ENCODE results near the gene FAM13A. TPM values are rescaled to one million over a fixed set of nuclear protein-coding genes. Genes with fewer than 3 reads are reported as not detected.
"Not testable (repeated sequence)": the region's sequence is repeated elsewhere in the genome, so short reads cannot be mapped to it uniquely, and the experiment has no call there.

The FAM13A gene
- total RNA-seq, 2 experiments from 2014 or later: 10.5 TPM

- Mint-ChIP-seq H3K4me1 (no peaks in the 10 kb centered on the region), H3K9me3 (peaks cover 2% of the 10 kb centered on the region), H3K27ac (no peak overlapping the region), H3K36me3 (no peaks in the 10 kb centered on the region), H3K4me3 (no peak overlapping the region), H3K27me3 (no peaks in the 10 kb centered on the region)
- no peak for ATAC-seq (ENCODE audit: low read depth)
- DNase-seq: no peak
- POLR2A ChIA-PET: no interaction called here
Measured at GRCh38 chr4:89000844-89001360, 56.1 kb downstream of the FAM13A start.

GRCh38 chr4:89000382-89000781 is 56.6 kb downstream of the FAM13A start:
- DNase-seq: no peak
- no peaks in the 10 kb centered on the region for H3K27me3 Mint-ChIP-seq
- H3K36me3 Mint-ChIP-seq: no peaks in the 10 kb centered on the region
- peaks cover 2% of the 10 kb centered on the region for H3K9me3 Mint-ChIP-seq
- no peak overlapping the region for H3K27ac Mint-ChIP-seq
- H3K4me3 Mint-ChIP-seq: no peak overlapping the region
- no peak for ATAC-seq (ENCODE audit: low read depth)
- POLR2A ChIA-PET: no interaction called here
- H3K4me1 Mint-ChIP-seq: no peaks in the 10 kb centered on the region

GRCh38 chr4:88999392-88999930 is 57.5 kb downstream of the FAM13A start:
- Mint-ChIP-seq H3K4me1 (no peaks in the 10 kb centered on the region), H3K9me3 (no peaks in the 10 kb centered on the region), H3K4me3 (no peak overlapping the region), H3K36me3 (no peaks in the 10 kb centered on the region), H3K27me3 (no peaks in the 10 kb centered on the region), H3K27ac (no peak overlapping the region)
- POLR2A ChIA-PET: no interaction called here
- no peak for DNase-seq
- ATAC-seq (ENCODE audit: low read depth): no peak

- H3K27ac Mint-ChIP-seq: no peak overlapping the region
- POLR2A ChIA-PET: no interaction called here
- H3K36me3 Mint-ChIP-seq: no peaks in the 10 kb centered on the region
- H3K4me3 Mint-ChIP-seq: no peak overlapping the region
- DNase-seq: no peak
- no peaks in the 10 kb centered on the region for H3K27me3 Mint-ChIP-seq
- no peaks in the 10 kb centered on the region for H3K9me3 Mint-ChIP-seq
- no peaks in the 10 kb centered on the region for H3K4me1 Mint-ChIP-seq
- no peak for ATAC-seq (ENCODE audit: low read depth)
Measured at GRCh38 chr4:88998891-88999290, 58.1 kb downstream of the FAM13A start.

- Mint-ChIP-seq H3K36me3 (no peaks in the 10 kb centered on the region), H3K9me3 (no peaks in the 10 kb centered on the region), H3K4me3 (no peak overlapping the region), H3K4me1 (no peaks in the 10 kb centered on the region), H3K27ac (no peak overlapping the region), H3K27me3 (no peaks in the 10 kb centered on the region)
- POLR2A ChIA-PET: no interaction called here
- DNase-seq (no peak), ATAC-seq (ENCODE audit: low read depth) (no peak)
Measured at GRCh38 chr4:88998001-88998400, 59.0 kb downstream of the FAM13A start.

GRCh38 chr4:88995874-88996273 is 61.1 kb downstream of the FAM13A start:
- Mint-ChIP-seq H3K27ac (no peak overlapping the region), H3K36me3 (no peaks in the 10 kb centered on the region), H3K4me3 (no peak overlapping the region), H3K9me3 (no peaks in the 10 kb centered on the region), H3K4me1 (peaks cover 4% of the 10 kb centered on the region), H3K27me3 (no peaks in the 10 kb centered on the region)
- POLR2A ChIA-PET: no interaction called here
- ATAC-seq (ENCODE audit: low read depth): no peak
- no peak for DNase-seq

GRCh38 chr4:88995257-88995656 is 61.7 kb downstream of the FAM13A start:
- H3K9me3 Mint-ChIP-seq; H3K27ac Mint-ChIP-seq; H3K4me1 Mint-ChIP-seq; H3K4me3 Mint-ChIP-seq; H3K36me3 Mint-ChIP-seq; H3K27me3 Mint-ChIP-seq; DNase-seq; POLR2A ChIA-PET; ATAC-seq (ENCODE audit: low read depth): not testable (repeated sequence)

- DNase-seq (no peak), ATAC-seq (ENCODE audit: low read depth) (no peak)
- H3K27me3 Mint-ChIP-seq: peaks cover 3% of the 10 kb centered on the region
- POLR2A ChIA-PET: no interaction called here
- no peak overlapping the region for H3K27ac Mint-ChIP-seq
- peaks cover 4% of the 10 kb centered on the region for H3K4me1 Mint-ChIP-seq
- H3K36me3 Mint-ChIP-seq: no peaks in the 10 kb centered on the region
- H3K4me3 Mint-ChIP-seq: no peak overlapping the region
- no peaks in the 10 kb centered on the region for H3K9me3 Mint-ChIP-seq
Measured at GRCh38 chr4:88993246-88993645, 63.7 kb downstream of the FAM13A start.

GRCh38 chr4:88991746-88992145 is 65.2 kb downstream of the FAM13A start:
- no peak for ATAC-seq (ENCODE audit: low read depth)
- Mint-ChIP-seq H3K36me3 (no peaks in the 10 kb centered on the region), H3K4me3 (no peak overlapping the region), H3K4me1 (peaks cover 4% of the 10 kb centered on the region), H3K27ac (no peak overlapping the region), H3K27me3 (peaks cover 4% of the 10 kb centered on the region), H3K9me3 (no peaks in the 10 kb centered on the region)
- POLR2A ChIA-PET: no interaction called here
- no peak for DNase-seq

GRCh38 chr4:88989990-88990389 is 67.0 kb downstream of the FAM13A start:
- Mint-ChIP-seq H3K4me3 (no peak overlapping the region), H3K27me3 (peaks cover 4% of the 10 kb centered on the region), H3K9me3 (no peaks in the 10 kb centered on the region), H3K27ac (no peak overlapping the region), H3K4me1 (peaks cover 4% of the 10 kb centered on the region), H3K36me3 (no peaks in the 10 kb centered on the region)
- ATAC-seq (ENCODE audit: low read depth): no peak
- POLR2A ChIA-PET: no interaction called here
- no peak for DNase-seq

- H3K4me3 Mint-ChIP-seq: no peak overlapping the region
- no peak for ATAC-seq (ENCODE audit: low read depth)
- no peaks in the 10 kb centered on the region for H3K4me1 Mint-ChIP-seq
- H3K9me3 Mint-ChIP-seq: no peaks in the 10 kb centered on the region
- H3K27ac Mint-ChIP-seq: no peak overlapping the region
- POLR2A ChIA-PET: no interaction called here
- H3K36me3 Mint-ChIP-seq: no peaks in the 10 kb centered on the region
- no peak for DNase-seq
- peaks cover 10% of the 10 kb centered on the region for H3K27me3 Mint-ChIP-seq
Measured at GRCh38 chr4:88985088-88985773, 71.8 kb downstream of the FAM13A start.

GRCh38 chr4:88982757-88983156 is 74.2 kb downstream of the FAM13A start:
- no peak for ATAC-seq (ENCODE audit: low read depth)
- H3K4me3 Mint-ChIP-seq: no peak overlapping the region
- no peaks in the 10 kb centered on the region for H3K9me3 Mint-ChIP-seq
- POLR2A ChIA-PET: no interaction called here
- no peaks in the 10 kb centered on the region for H3K4me1 Mint-ChIP-seq
- H3K27me3 Mint-ChIP-seq: peaks cover 8% of the 10 kb centered on the region
- no peaks in the 10 kb centered on the region for H3K36me3 Mint-ChIP-seq
- no peak overlapping the region for H3K27ac Mint-ChIP-seq
- DNase-seq: no peak

GRCh38 chr4:88981993-88982392 is 75.0 kb downstream of the FAM13A start:
- Mint-ChIP-seq H3K27ac (no peak overlapping the region), H3K4me3 (no peak overlapping the region), H3K27me3 (peaks cover 6% of the 10 kb centered on the region), H3K4me1 (no peaks in the 10 kb centered on the region), H3K36me3 (no peaks in the 10 kb centered on the region), H3K9me3 (no peaks in the 10 kb centered on the region)
- POLR2A ChIA-PET: no interaction called here
- DNase-seq (no peak), ATAC-seq (ENCODE audit: low read depth) (no peak)

GRCh38 chr4:88981556-88981955 is 75.4 kb downstream of the FAM13A start:
- Mint-ChIP-seq H3K36me3 (no peaks in the 10 kb centered on the region), H3K4me1 (no peaks in the 10 kb centered on the region)

More at GRCh38 chr4:88981556-88981955, 75.4 kb downstream of the FAM13A start:
- ATAC-seq (ENCODE audit: low read depth) (no peak), DNase-seq (no peak)
- no peaks in the 10 kb centered on the region for H3K9me3 Mint-ChIP-seq
- H3K4me3 Mint-ChIP-seq: no peak overlapping the region
- H3K27me3 Mint-ChIP-seq: peaks cover 6% of the 10 kb centered on the region
- H3K27ac Mint-ChIP-seq: no peak overlapping the region
- POLR2A ChIA-PET: no interaction called here

Measured in activated naive CD8-positive, alpha-beta T cell treated with anti-CD3 and anti-CD28 coated beads, Interleukin-2, amount 10 ng/mL, durations not matched to agents 7 days and 5 days (primary cell).